HG03066 (cell line): ENCODE measurements around the gene SET.

Source experiments
- ATAC-seq: cut with Tn5 transposase; IDR thresholded peaks from one replicate; pipeline ENCODE4 v1.9.1; 2021; ENCODE audit warnings: low read depth; ENCODE audit not compliant: unreplicated experiment

Gene SET

DNA sequence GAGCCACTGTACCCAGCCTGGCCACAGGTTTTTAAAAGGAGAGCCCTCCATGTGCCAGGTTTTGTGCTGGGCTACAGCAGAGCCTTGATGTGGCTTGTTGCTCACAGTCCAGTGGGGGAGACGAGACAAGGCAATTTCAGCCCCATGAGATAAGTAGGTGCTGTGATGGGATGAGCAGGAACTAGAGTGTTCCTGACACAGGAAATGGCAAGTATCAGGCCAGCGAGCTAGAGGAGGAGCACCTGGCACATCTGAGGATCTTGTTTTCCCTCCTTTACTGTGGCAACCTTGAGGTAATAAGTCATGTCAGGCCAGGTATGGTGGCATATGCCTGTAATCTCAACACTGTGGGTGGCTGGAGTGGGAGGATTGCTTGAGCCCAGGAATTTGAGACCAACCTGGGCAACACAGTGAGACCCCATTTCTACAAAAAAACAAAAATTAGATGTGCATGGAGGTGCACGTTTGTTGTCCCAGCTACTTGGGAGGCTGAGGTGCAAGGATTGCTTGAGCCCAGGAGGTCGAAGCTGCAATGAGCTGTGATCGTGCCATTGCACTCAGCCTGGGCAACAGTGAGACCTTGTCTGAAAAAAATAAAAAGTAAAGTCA lies 38.7 kb downstream of the SET start:
- ATAC-seq = no peak

GRCh38 chr9:128728298-128728697 lies 39.3 kb downstream of the SET start:
- ATAC-seq = no peak

GRCh38 chr9:128729302-128729701 lies 40.3 kb downstream of the SET start:
- ATAC-seq = no peak

- no peak for ATAC-seq
These were observed 40.9 kb downstream of the SET start for GRCh38 chr9:128729766-128730517.

DNA sequence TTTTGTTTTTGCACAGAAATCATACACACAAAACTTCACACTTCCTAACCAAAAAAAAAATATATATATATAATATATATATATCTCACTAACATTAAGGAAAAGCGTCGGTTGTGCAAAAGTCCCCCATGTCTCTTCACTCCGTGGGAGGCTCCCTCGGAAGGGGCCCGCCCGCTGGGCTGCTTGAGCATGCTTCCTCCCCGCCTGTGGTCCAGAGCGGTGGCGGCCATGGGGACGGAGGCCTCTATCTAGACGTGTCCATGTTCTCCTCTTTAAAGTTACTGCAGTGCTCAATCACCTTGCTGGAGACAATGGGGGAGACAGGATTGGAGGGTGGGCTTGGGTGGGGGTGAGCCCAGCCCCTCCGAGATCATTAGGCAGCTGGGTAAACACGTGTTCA lies 42.1 kb downstream of the SET start:
- ATAC-seq = no peak

DNA sequence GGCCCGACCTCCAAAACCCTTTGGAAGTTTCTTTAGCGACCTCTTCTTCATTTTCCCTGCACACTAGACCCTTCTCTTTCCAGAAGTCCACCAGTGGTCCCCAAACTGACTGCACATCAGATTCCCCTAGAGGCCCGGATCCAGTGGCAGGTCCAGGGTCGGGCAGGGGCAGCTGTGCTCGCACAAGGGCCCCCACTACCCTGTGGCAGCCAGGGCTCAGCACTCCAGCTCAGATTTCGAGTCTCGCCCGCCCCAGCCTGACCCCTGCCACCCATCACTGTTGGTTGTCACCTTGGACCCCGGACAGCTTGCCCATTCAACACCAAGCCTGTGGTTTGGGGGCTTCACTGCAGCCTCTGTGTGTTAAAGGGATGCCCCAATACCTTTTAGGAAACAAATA lies 42.7 kb downstream of the SET start:
- ATAC-seq = no peak

DNA sequence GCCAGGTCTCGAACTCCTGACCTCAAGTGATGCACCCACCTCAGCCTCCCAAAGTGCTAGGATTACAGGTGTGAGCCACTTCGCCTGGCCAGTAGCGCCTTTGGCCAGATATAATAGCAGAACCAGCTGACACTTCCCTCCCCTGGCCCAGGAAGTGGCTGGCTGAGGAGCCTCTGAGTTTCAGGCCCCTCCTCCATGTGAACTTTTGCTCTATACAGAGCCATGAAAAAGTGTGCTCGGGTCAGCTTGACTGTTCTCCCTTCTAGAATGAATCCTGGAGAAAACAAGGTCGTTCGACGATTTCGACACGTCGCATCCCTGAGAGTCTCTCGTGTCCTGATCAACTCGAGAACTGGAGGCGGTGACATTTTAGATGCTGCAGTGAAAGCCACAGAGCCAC lies 43.6 kb downstream of the SET start:
- no peak for ATAC-seq

DNA sequence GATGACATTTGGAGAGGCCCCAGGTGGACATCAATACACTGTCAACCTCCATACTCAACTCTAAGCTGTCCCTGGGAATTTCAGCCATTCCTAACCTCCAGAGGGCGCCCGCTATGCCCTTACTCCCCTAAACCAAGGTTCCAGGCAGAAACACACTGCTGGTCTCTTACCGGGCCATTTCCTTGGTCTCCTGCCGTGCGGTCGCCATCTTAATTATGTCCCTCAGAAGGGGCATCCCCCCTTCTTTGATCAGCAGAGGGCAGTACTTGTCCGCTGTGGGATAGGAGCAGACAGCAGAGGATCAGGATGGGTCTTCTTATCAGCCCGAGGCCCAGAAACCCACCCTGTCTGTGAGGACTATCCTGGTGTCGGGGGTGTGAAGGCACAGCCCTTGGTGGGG lies 44.2 kb downstream of the SET start:
- no peak for ATAC-seq

DNA sequence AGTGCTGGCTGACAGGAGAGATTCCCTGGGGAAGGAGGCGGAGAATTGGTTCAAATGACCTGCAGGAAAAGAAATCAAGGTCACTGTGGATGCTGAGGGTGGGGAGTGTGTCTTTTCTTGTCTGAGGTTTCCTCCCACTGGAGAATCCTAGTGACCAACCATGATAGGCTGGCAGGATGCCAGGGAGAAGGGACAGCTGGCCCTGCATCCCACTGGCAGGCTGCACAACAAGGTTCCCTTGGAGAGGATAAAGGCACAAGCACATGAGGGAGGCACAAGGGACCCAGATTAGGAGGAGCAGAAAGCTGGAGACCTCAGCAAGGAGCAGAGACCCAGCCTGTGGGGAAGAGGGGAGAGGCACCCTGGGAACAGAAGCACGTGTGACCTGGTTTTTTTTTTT lies 46.4 kb downstream of the SET start:
- no peak for ATAC-seq

DNA sequence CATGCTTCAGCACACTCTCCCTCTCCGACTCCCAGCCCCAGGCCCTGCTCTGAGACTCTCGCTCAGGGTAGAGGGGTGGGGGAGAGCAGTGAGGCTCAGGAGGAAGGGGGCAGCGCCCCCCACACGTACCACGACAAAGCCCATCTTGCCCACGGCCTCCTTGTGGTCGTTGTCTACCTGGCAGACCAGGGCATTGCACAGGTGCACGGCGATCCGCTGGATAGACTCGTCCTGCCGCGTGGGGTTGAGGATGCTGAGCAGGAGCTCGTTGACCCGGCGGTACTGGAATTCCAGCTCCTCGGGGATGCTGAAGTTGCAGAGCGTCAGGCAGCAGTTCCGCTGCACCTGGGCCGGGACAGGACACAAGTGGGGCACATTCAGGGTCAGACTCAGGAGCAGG lies 53.4 kb downstream of the SET start:
- no peak for ATAC-seq

GRCh38 chr9:128743421-128743820 lies 54.4 kb downstream of the SET start:
- ATAC-seq = no peak
